Vagina (tissue), 2 donors: ENCODE results near the gene HYDIN. TPM values are rescaled to one million over a fixed set of nuclear protein-coding genes. Genes with fewer than 3 reads are reported as not detected.

Experiments used
- DNase-seq, 2 donors: peaks; one replicate each; pipeline ENCODE4 v3.0.0-alpha.2; 2017; ENCODE audit errors: extremely low spot score in 2 of 2
- H3K27ac ChIP-seq: fragments of 200-600 bp; sonication (generic); one replicate; pipeline ENCODE4 v1.5.1; 2019
- H3K27me3 ChIP-seq: fragments of 200-600 bp; sonication (generic); one replicate; pipeline ENCODE4 v1.5.1; 2019
- H3K36me3 ChIP-seq, 2 donors: fragments of 200-600 bp; sonication (generic); one replicate each; pipeline ENCODE4 v1.5.1; 2017 to 2019
- H3K4me1 ChIP-seq: fragments of 200-600 bp; sonication (generic); one replicate; pipeline ENCODE4 v1.5.1; 2019
- H3K4me3 ChIP-seq, 2 donors: fragments of 200-600 bp; sonication (generic); 1 replicate in 1 of 2; 2 replicates in 1 of 2; pipeline ENCODE4 v1.5.1; 2016 to 2019
- H3K9me3 ChIP-seq: fragments of 200-600 bp; sonication (generic); one replicate; pipeline ENCODE4 v1.5.1; 2019
- POLR2A ChIP-seq, 2 donors: fragments of 450-650 bp; IDR thresholded peaks; one replicate each; pipeline ENCODE4 v1.6.1; 2017; ENCODE audit warnings: antibody characterized with exemption in 2 of 2, mild to moderate bottlenecking in 2 of 2, moderate library complexity in 2 of 2
- POLR2AphosphoS5 ChIP-seq, 2 donors: sonication (generic); formaldehyde crosslinking; IDR thresholded peaks; one replicate each; pipeline ENCODE4 v1.9.0; 2017; ENCODE audit warnings: antibody characterized with exemption in 2 of 2, mild to moderate bottlenecking in 2 of 2, low read depth in 1 of 2; ENCODE audit not compliant: insufficient read depth in 1 of 2
- intact Hi-C: fragments of 100-400 bp; cut with DNase I; formaldehyde crosslinking; loops from one replicate; pipeline ENCODE4 v1.15.1; 2023
- total RNA-seq: library from RNA; depleted of rRNA; stranded (reverse); fragments of >200 nt; gene quantifications from one replicate; pipeline ENCODE4 v1.2.3, GENCODE V29; 2016
- TF ChIP-seq, protein P1 (sequence below), 3 experiments: fragments of 450-650 bp in 2 of 3; fragments of 200-600 bp in 1 of 3; sonication (generic) in 1 of 3; IDR thresholded peaks; one replicate each; pipeline ENCODE4 v1.5.1; 2017 to 2019; ENCODE audit warnings: antibody characterized with exemption in 3 of 3, mild to moderate bottlenecking in 2 of 3, moderate library complexity in 2 of 3

Gene HYDIN
- total RNA-seq, 1 donor from 2014 or later: not detected

GRCh38 chr16:71226229-71227141 is 4.0 kb downstream of the HYDIN start:
- H3K27me3 ChIP-seq: no peaks in the 10 kb centered on the region
- intact Hi-C loops: no loop called here
- H3K27ac ChIP-seq: no peak overlapping the region
- no peak overlapping the region for H3K4me3 ChIP-seq
- no peak for DNase-seq
- peaks cover 5% of the 10 kb centered on the region for H3K9me3 ChIP-seq
- H3K36me3 ChIP-seq: no peaks in the 10 kb centered on the region
- TF ChIP-seq, protein P1, sequence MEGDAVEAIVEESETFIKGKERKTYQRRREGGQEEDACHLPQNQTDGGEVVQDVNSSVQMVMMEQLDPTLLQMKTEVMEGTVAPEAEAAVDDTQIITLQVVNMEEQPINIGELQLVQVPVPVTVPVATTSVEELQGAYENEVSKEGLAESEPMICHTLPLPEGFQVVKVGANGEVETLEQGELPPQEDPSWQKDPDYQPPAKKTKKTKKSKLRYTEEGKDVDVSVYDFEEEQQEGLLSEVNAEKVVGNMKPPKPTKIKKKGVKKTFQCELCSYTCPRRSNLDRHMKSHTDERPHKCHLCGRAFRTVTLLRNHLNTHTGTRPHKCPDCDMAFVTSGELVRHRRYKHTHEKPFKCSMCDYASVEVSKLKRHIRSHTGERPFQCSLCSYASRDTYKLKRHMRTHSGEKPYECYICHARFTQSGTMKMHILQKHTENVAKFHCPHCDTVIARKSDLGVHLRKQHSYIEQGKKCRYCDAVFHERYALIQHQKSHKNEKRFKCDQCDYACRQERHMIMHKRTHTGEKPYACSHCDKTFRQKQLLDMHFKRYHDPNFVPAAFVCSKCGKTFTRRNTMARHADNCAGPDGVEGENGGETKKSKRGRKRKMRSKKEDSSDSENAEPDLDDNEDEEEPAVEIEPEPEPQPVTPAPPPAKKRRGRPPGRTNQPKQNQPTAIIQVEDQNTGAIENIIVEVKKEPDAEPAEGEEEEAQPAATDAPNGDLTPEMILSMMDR (IDR thresholded peaks at IDR 0.05): no peak
- TF ChIP-seq POLR2AphosphoS5 (IDR thresholded peaks at IDR 0.05; ENCODE audit: insufficient read depth in 1 of 2, low read depth in 1 of 2) (no peak), POLR2A (IDR thresholded peaks at IDR 0.05) (no peak)
- no peaks in the 10 kb centered on the region for H3K4me1 ChIP-seq

GRCh38 chr16:71225145-71225544 is 5.4 kb downstream of the HYDIN start:
- intact Hi-C loops: no loop called here
- TF ChIP-seq POLR2A (IDR thresholded peaks at IDR 0.05): no peak
- TF ChIP-seq, protein P1 (IDR thresholded peaks at IDR 0.05): no peak
- TF ChIP-seq POLR2AphosphoS5 (IDR thresholded peaks at IDR 0.05; ENCODE audit: insufficient read depth in 1 of 2, low read depth in 1 of 2): no peak

GRCh38 chr16:71218306-71218963 is 12.1 kb downstream of the HYDIN start:
- DNase-seq: no peak
- Histone ChIP-seq H3K27ac (no peak overlapping the region), H3K4me1 (peaks cover 11% of the 10 kb centered on the region), H3K9me3 (no peaks in the 10 kb centered on the region), H3K4me3 (no peak overlapping the region), H3K36me3 (no peaks in the 10 kb centered on the region), H3K27me3 (no peaks in the 10 kb centered on the region)
- intact Hi-C loops: no loop called here
- TF ChIP-seq POLR2A (IDR thresholded peaks at IDR 0.05): no peak
- TF ChIP-seq, protein P1 (IDR thresholded peaks at IDR 0.05): no peak
- TF ChIP-seq POLR2AphosphoS5 (IDR thresholded peaks at IDR 0.05; ENCODE audit: insufficient read depth in 1 of 2, low read depth in 1 of 2): no peak

More at GRCh38 chr16:71225145-71225544, 5.4 kb downstream of the HYDIN start:
- Histone ChIP-seq H3K27me3 (no peaks in the 10 kb centered on the region), H3K27ac (no peak overlapping the region), H3K4me3 (no peak overlapping the region), H3K36me3 (no peaks in the 10 kb centered on the region), H3K4me1 (no peaks in the 10 kb centered on the region), H3K9me3 (peaks cover 5% of the 10 kb centered on the region)
- no peak for DNase-seq

GRCh38 chr16:71217506-71217905 is 13.0 kb downstream of the HYDIN start:
- intact Hi-C loops: no loop called here
- Histone ChIP-seq H3K36me3 (no peaks in the 10 kb centered on the region), H3K9me3 (no peaks in the 10 kb centered on the region), H3K27ac (no peak overlapping the region), H3K4me3 (no peak overlapping the region), H3K27me3 (no peaks in the 10 kb centered on the region), H3K4me1 (peaks cover 11% of the 10 kb centered on the region)
- TF ChIP-seq POLR2A (IDR thresholded peaks at IDR 0.05): no peak
- TF ChIP-seq POLR2AphosphoS5 (IDR thresholded peaks at IDR 0.05; ENCODE audit: insufficient read depth in 1 of 2, low read depth in 1 of 2): no peak
- TF ChIP-seq, protein P1 (IDR thresholded peaks at IDR 0.05): no peak
- DNase-seq: no peak
